Measurements from ENCODE around the gene TPSB2.

Gene TPSB2

GRCh38 chr16:1218930-1219611, 10.9 kb downstream of the TPSB2 start:
- DNase-seq (ENCODE audit: low spot score) = no peak

GRCh38 chr16:1218061-1218929, 11.7 kb downstream of the TPSB2 start:
- DNase-seq (ENCODE audit: low spot score) = no peak

- no peak for DNase-seq (ENCODE audit: low spot score)
These were observed 12.5 kb downstream of the TPSB2 start for GRCh38 chr16:1217526-1217925.

GRCh38 chr16:1216681-1217400, 13.1 kb downstream of the TPSB2 start:
- no peak for DNase-seq (ENCODE audit: low spot score)

GRCh38 chr16:1216296-1216619, 13.7 kb downstream of the TPSB2 start:
- no peak for DNase-seq (ENCODE audit: low spot score)

- DNase-seq (ENCODE audit: low spot score) = no peak
These were observed 14.2 kb downstream of the TPSB2 start for GRCh38 chr16:1215574-1216295.

GRCh38 chr16:1214719-1215118, 15.3 kb downstream of the TPSB2 start:
- no peak for DNase-seq (ENCODE audit: low spot score)

- no peak for DNase-seq (ENCODE audit: low spot score)
These were observed 16.1 kb downstream of the TPSB2 start for GRCh38 chr16:1213796-1214372.

- DNase-seq (ENCODE audit: low spot score) = no peak
These were observed 16.8 kb downstream of the TPSB2 start for GRCh38 chr16:1213231-1213630.

GRCh38 chr16:1212616-1213194, 17.3 kb downstream of the TPSB2 start:
- no peak for DNase-seq (ENCODE audit: low spot score)

GRCh38 chr16:1211451-1212268, 18.3 kb downstream of the TPSB2 start:
- DNase-seq (ENCODE audit: low spot score) = no peak

GRCh38 chr16:1210461-1210860, 19.5 kb downstream of the TPSB2 start:
- DNase-seq (ENCODE audit: low spot score) = no peak

GRCh38 chr16:1209081-1209480, 20.9 kb downstream of the TPSB2 start:
- DNase-seq (ENCODE audit: low spot score) = no peak

- DNase-seq (ENCODE audit: low spot score) = no peak
These were observed 21.6 kb downstream of the TPSB2 start for GRCh38 chr16:1208239-1208830.

GRCh38 chr16:1206786-1207185, 23.2 kb downstream of the TPSB2 start:
- no peak for DNase-seq (ENCODE audit: low spot score)

GRCh38 chr16:1206326-1206725, 23.7 kb downstream of the TPSB2 start:
- DNase-seq (ENCODE audit: low spot score) = no peak

GRCh38 chr16:1204933-1205332, 25.1 kb downstream of the TPSB2 start:
- DNase-seq (ENCODE audit: low spot score) = no peak

GRCh38 chr16:1202274-1202673, 27.7 kb downstream of the TPSB2 start:
- DNase-seq (ENCODE audit: low spot score) = no peak

- no peak for DNase-seq (ENCODE audit: low spot score)
These were observed 28.5 kb downstream of the TPSB2 start for GRCh38 chr16:1201444-1201843.

GRCh38 chr16:1200014-1200627, 29.9 kb downstream of the TPSB2 start:
- DNase-seq (ENCODE audit: low spot score) = no peak

Measured in HuH-7.5 (cell line).